Measurements from ENCODE around the gene EHD3. TPM values are rescaled to one million over a fixed set of nuclear protein-coding genes. Genes with fewer than 3 reads are reported as not detected.
"Not testable (repeated sequence)": the region's sequence is repeated elsewhere in the genome, so short reads cannot be mapped to it uniquely, and the experiment has no call there.

EHD3 gene
- total RNA-seq, 4 donors from 2014 or later = 8.3 to 12.6 (median 9.3) TPM

DNA sequence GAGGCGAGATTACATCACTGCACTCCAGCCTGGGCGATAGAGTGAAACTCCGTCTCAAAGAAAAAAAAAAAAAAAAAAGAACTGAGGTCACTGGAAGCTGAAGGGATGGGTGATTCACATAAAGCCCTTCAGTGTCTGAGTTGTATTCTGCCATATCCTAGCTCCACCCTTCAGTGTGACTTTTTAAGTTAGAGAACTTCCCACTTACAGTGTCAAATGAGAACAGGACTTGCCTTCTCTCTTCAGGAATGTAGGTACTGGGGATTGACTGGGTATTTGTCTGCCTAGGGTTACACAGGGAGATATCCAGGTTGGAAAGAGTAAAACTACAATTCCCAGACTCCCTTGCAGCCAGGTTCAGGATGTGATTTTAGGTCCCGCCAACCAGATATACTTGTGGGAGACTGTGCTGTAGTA, 37.9 kb downstream of the EHD3 start:
- TF ChIP-seq, protein P1, sequence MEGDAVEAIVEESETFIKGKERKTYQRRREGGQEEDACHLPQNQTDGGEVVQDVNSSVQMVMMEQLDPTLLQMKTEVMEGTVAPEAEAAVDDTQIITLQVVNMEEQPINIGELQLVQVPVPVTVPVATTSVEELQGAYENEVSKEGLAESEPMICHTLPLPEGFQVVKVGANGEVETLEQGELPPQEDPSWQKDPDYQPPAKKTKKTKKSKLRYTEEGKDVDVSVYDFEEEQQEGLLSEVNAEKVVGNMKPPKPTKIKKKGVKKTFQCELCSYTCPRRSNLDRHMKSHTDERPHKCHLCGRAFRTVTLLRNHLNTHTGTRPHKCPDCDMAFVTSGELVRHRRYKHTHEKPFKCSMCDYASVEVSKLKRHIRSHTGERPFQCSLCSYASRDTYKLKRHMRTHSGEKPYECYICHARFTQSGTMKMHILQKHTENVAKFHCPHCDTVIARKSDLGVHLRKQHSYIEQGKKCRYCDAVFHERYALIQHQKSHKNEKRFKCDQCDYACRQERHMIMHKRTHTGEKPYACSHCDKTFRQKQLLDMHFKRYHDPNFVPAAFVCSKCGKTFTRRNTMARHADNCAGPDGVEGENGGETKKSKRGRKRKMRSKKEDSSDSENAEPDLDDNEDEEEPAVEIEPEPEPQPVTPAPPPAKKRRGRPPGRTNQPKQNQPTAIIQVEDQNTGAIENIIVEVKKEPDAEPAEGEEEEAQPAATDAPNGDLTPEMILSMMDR (IDR thresholded peaks at IDR 0.05) = no peak
- TF ChIP-seq POLR2A (IDR thresholded peaks at IDR 0.05) = no peak
- no peak for TF ChIP-seq EP300 (IDR thresholded peaks at IDR 0.05)
- 56 to 60% methylated on average over 4 of the region's 4 CpGs for WGBS, 2 donors
- Histone ChIP-seq H3K27me3 (no peaks in the 10 kb centered on the region), H3K4me1 (no peaks in the 10 kb centered on the region), H3K27ac (no peak overlapping the region), H3K9me3 (peaks cover 0 to 4% (median 0%) of the 10 kb centered on the region in 4 donors), H3K36me3 (peaks cover 0 to 15% (median 0%) of the 10 kb centered on the region in 3 donors), H3K4me3 (no peak overlapping the region)
- DNase-seq (ENCODE audit: low spot score in 2 of 2) = no peak

DNA sequence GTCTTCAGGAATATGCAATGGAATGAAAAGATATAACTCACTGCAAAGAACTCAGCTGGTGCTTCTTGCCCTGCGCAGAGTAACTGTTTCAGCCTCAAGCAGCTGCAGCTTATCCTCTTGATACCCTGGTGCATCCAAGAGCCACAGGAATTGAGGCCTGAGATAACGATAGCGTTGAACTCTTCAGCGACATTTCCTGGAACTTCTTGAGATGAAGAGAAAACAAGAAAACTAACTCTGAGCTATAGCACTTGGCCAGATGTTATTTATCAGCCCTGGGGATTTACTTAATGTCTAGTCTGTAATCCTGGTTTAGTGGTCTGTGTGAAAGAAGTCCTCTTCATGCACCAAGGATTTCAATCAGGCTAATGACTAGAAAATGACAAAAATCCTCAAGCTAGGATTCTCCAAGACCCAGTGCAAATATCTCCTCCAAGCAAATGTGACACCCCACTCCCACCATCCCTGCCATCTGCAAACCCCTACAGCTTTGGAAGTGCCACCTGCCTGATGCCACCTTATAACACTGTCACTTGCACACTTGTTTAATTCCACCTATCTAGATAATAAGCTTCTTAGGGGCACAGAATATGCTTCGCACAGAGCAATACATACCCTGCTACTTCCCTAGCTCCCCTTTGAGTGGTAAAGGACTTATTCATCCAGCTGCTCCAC, 40.6 kb downstream of the EHD3 start:
- Histone ChIP-seq H3K4me3 (no peak overlapping the region), H3K36me3 (no peaks in the 10 kb centered on the region), H3K4me1 (no peaks in the 10 kb centered on the region), H3K27me3 (no peaks in the 10 kb centered on the region), H3K9me3 (peaks cover 0 to 4% (median 0%) of the 10 kb centered on the region in 4 donors), H3K27ac (no peak overlapping the region)
- DNase-seq (ENCODE audit: low spot score in 2 of 2) = no peak
- WGBS, 2 donors = 74% methylated on average over 5 of the region's 5 CpGs
- TF ChIP-seq POLR2A (IDR thresholded peaks at IDR 0.05) (no peak), EP300 (IDR thresholded peaks at IDR 0.05) (no peak)
- TF ChIP-seq, protein P1 (IDR thresholded peaks at IDR 0.05) = no peak

DNA sequence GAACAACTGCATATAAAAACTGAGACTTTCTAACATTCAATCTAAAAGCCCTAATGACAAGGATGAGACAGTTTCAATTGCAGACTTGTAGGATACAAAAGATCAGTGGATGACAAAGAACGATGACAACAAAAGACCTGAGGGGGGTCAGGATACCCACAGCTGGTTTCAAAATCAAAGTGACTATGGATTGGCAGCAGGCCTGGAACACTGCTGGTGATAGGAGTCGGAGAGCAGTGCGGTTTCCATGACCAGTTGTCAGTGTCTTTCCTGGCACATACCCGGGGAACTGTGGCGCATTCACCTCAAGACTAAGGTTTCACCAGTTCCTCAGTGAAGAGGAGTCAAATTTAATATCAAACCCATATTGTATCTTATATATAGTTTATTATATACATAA, 42.0 kb downstream of the EHD3 start:
- TF ChIP-seq EP300 (IDR thresholded peaks at IDR 0.05) (no peak), POLR2A (IDR thresholded peaks at IDR 0.05) (no peak)
- TF ChIP-seq, protein P1 (IDR thresholded peaks at IDR 0.05) = no peak
- Histone ChIP-seq H3K4me3 (no peak overlapping the region), H3K4me1 (no peaks in the 10 kb centered on the region), H3K9me3 (peaks cover 0 to 4% (median 0%) of the 10 kb centered on the region in 4 donors), H3K36me3 (no peaks in the 10 kb centered on the region), H3K27me3 (no peaks in the 10 kb centered on the region), H3K27ac (no peak overlapping the region)
- DNase-seq (ENCODE audit: low spot score in 2 of 2) = no peak
- WGBS, 2 donors = 82 to 83% methylated on average over 5 of the region's 5 CpGs

DNA sequence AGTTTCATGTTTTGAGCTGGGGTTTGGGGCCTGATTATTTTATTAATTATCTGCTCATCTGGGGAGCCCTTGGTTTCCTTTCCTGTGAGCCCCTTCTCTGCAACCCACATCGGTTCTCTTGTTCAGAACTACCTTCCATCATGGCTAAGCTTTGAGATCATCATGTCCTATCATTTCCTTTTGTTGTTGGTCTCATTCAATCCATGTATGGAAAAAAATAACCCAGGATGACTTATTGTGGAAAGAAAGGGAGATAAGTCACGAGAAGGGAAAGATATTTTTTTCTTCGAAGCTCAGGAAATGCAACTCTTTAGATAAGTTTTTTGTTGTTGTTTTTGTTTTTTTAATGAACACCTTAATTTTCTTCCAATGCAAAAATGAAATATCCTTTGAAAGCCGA, 43.7 kb downstream of the EHD3 start:
- 51 to 58% methylated on average over 4 of the region's 4 CpGs for WGBS, 2 donors
- H3K27me3 ChIP-seq = no peaks in the 10 kb centered on the region
- TF ChIP-seq, protein P1 (IDR thresholded peaks at IDR 0.05) = no peak
- TF ChIP-seq POLR2A (IDR thresholded peaks at IDR 0.05) (no peak), EP300 (IDR thresholded peaks at IDR 0.05) (no peak)
- H3K4me1 ChIP-seq = no peaks in the 10 kb centered on the region
- no peak overlapping the region for H3K4me3 ChIP-seq
- H3K27ac ChIP-seq = no peak overlapping the region
- H3K36me3 ChIP-seq = no peaks in the 10 kb centered on the region
- H3K9me3 ChIP-seq = no peaks in the 10 kb centered on the region
- no peak for DNase-seq (ENCODE audit: low spot score in 2 of 2)

DNA sequence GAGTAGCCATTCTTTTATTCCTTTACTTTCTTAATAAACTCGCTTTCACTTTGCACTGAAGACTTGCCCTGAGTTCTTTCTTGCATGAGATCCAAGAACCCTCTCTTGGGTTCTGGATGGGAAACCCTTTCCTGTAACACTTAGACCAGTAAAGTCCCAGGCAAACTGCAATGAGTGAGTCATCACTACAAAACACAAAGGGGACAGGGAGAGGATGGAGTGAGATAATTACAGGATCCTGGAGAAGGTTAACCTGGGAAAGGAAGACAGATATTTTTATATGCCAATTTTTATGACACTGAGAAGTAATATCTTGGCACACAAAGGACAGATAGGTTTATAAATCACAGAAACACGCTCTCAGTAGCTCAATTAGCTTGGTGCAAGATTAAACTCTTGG, 48.7 kb downstream of the EHD3 start:
- TF ChIP-seq, protein P1 (IDR thresholded peaks at IDR 0.05) = no peak
- TF ChIP-seq EP300 (IDR thresholded peaks at IDR 0.05) (no peak), POLR2A (IDR thresholded peaks at IDR 0.05) (no peak)
- WGBS, 2 donors = 77 to 85% methylated on average over 2 of the region's 2 CpGs
- no peak overlapping the region for H3K4me3 ChIP-seq
- no peak overlapping the region for H3K27ac ChIP-seq
- no peaks in the 10 kb centered on the region for H3K9me3 ChIP-seq
- H3K36me3 ChIP-seq = no peaks in the 10 kb centered on the region
- H3K4me1 ChIP-seq = no peaks in the 10 kb centered on the region
- no peak for DNase-seq (ENCODE audit: low spot score in 2 of 2)
- H3K27me3 ChIP-seq = no peaks in the 10 kb centered on the region

DNA sequence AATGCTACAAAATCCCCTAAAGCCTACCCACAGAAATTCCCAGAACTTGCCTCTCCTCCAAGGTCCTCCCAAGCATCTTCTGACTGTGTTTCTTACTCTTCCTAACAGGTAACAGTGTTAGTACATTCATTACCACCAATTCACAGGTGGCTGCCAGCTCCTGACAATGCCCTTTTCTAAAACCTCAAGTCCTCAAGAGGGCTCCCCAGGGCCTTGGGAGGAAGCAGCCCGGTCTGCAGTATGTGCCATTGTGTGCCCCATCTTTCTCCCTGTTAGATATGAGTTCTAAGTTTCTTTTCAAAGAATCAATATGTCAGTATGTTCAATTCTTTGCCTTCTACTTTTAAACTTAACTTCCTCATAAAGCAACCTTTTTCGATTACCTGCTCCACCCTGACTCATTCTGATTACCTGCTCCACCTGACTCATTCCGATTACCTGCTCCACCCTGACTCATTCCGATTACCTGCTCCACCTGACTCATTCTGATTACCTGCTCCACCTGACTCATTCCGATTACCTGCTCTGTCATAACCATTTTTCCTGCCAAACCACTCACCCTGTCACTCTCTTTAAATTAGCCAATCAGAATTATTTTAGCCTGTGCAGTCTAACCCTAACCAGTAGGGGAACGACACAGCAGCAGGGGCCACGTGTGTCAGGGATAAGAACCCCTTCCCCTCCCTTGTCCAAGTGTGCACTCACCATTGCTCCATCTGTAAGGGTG, 49.4 kb downstream of the EHD3 start:
- WGBS, 2 donors = 84 to 86% methylated on average over 7 of the region's 7 CpGs
- H3K4me3 ChIP-seq; H3K4me1 ChIP-seq; H3K27ac ChIP-seq; DNase-seq (ENCODE audit: low spot score in 2 of 2); H3K27me3 ChIP-seq; H3K36me3 ChIP-seq; H3K9me3 ChIP-seq: not testable (repeated sequence)
